Stomach (tissue), 9 donors: ENCODE data around the gene TMEM106C. TPM values are rescaled to one million over a fixed set of nuclear protein-coding genes. Genes with fewer than 3 reads are reported as not detected.
A peak's percentile ranks its signal among the peaks of the same experiment; 100 is the strongest.

Experiments
- DNase-seq, 2 donors: peaks; one replicate each; pipeline versions ENCODE4 v3.0.0 to v3.0.0-alpha.2; 2013 to 2019
- H3K27ac ChIP-seq, 5 donors: fragments of 200-600 bp in 4 of 5; sonication (generic) in 4 of 5; one replicate each; pipeline ENCODE4 v1.5.1; 2013 to 2019; ENCODE audit warnings: mild to moderate bottlenecking in 1 of 5, moderate library complexity in 1 of 5
- H3K27me3 ChIP-seq, 3 donors: fragments of 200-600 bp; sonication (generic); one replicate each; pipeline ENCODE4 v1.5.1; 2017 to 2019; ENCODE audit warnings: mixed run types in 1 of 3
- H3K36me3 ChIP-seq, 4 donors: fragments of 200-600 bp; sonication (generic); 1 replicate in 3 of 4; 2 replicates in 1 of 4; pipeline ENCODE4 v1.5.1; 2016 to 2019
- H3K4me1 ChIP-seq, 4 donors: fragments of 200-600 bp; sonication (generic); one replicate each; pipeline ENCODE4 v1.5.1; 2016 to 2019
- H3K4me3 ChIP-seq, 4 donors: fragments of 200-600 bp; sonication (generic) in 3 of 4; one replicate each; pipeline ENCODE4 v1.5.1; 2016 to 2019; ENCODE audit warnings: mild to moderate bottlenecking in 1 of 4
- H3K9me3 ChIP-seq, 4 donors: fragments of 200-600 bp; sonication (generic); one replicate each; pipeline ENCODE4 v1.5.1; 2016 to 2019
- EP300 ChIP-seq: sonication (generic); formaldehyde crosslinking; IDR thresholded peaks from one replicate; pipeline ENCODE4 v1.6.1; 2017; ENCODE audit warnings: antibody characterized with exemption
- POLR2A ChIP-seq, 4 donors: fragments of 450-650 bp; IDR thresholded peaks; one replicate each; pipeline ENCODE4 v1.6.1; 2016; ENCODE audit warnings: antibody characterized with exemption in 4 of 4, control low read depth in 2 of 4, mild to moderate bottlenecking in 1 of 4, moderate library complexity in 1 of 4
- POLR2AphosphoS5 ChIP-seq, 3 donors: sonication (generic); formaldehyde crosslinking; IDR thresholded peaks; one replicate each; pipeline ENCODE4 v1.6.1; 2016; ENCODE audit warnings: antibody characterized with exemption in 3 of 3
- WGBS, 5 donors: extraction: QIAGEN DNeasy Blood & Tissue Kit in 3 of 5; methylation state at CpG; one replicate each; pipeline versions ENCODE4 v1.1.5 to v1.1.7; 2013 to 2018; 5-methylcytosine and 5-hydroxymethylcytosine counted together
- intact Hi-C: fragments of 100-400 bp; cut with DNase I; formaldehyde crosslinking; loops from one replicate; pipeline ENCODE4 v1.15.1; 2023; ENCODE audit warnings: low total_unique reads
- polyA plus RNA-seq, 3 donors: library from polyadenylated mRNA; stranded (reverse); fragments of 200-250 nt; gene quantifications; one replicate each; pipeline ENCODE4 v1.2.3, GENCODE V29; 2013
- total RNA-seq, 5 donors: library from RNA; depleted of rRNA; stranded (reverse); fragments of >200 nt; gene quantifications; one replicate each; pipeline versions ENCODE4 v1.1.0 to v1.2.3, GENCODE V29; 2014 to 2016
- TF ChIP-seq, protein P1 (sequence below), 7 experiments: fragments of 450-650 bp in 4 of 7; fragments of 200-600 bp in 3 of 7; sonication (generic) in 3 of 7; IDR thresholded peaks; one replicate each; pipeline ENCODE4 v1.5.1; 2016 to 2019; ENCODE audit warnings: antibody characterized with exemption in 7 of 7, control low read depth in 2 of 7, mild to moderate bottlenecking in 1 of 7
- donor health status: healthy with polysubstance abuse.
- donor health status: Bipolar disorder and iron deficiency.
- donor health status: healthy.

TMEM106C gene
- total and polyA plus RNA-seq, 8 donors, result 29.8 to 254 (median 61.9) TPM

DNA sequence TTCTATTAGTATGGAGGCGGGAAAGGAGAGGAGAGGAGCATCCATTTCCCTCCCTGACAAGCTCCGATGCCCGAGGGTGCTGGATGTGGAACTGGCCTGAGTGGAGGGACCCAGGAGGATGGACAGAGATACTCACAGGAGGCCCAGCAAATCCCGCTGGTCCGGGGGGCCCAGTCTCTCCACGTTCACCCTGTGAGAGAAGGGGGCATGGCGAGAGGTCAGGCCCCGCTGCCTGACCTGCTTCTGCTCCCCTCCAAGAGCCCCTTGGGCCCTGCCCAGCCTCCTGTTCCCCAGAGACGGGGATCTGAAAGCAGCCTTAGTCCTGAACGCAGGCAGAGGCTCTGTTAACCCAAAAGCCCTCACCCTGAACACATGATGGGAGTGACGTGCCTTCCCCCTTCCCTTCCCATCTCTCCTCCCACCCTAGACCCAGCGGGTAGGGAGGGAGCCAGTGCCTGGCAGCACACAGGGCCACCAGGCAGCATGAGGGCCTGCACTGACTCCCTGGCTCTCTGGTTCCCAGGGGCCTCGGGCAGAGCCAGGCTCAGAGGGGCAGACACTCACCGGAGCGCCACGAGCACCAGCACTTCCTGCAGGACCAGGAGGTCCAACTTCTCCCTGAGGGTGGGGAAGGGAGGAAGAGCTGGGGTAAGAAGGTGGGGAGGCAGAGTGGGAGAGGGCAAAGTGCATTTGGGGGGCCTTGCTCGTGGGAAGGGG, 17.5 kb downstream of the TMEM106C start:
- intact Hi-C loops, result no loop called here
- no peak overlapping the region for H3K4me3 ChIP-seq
- no peak for TF ChIP-seq POLR2AphosphoS5 (IDR thresholded peaks at IDR 0.05)
- TF ChIP-seq, protein P1, sequence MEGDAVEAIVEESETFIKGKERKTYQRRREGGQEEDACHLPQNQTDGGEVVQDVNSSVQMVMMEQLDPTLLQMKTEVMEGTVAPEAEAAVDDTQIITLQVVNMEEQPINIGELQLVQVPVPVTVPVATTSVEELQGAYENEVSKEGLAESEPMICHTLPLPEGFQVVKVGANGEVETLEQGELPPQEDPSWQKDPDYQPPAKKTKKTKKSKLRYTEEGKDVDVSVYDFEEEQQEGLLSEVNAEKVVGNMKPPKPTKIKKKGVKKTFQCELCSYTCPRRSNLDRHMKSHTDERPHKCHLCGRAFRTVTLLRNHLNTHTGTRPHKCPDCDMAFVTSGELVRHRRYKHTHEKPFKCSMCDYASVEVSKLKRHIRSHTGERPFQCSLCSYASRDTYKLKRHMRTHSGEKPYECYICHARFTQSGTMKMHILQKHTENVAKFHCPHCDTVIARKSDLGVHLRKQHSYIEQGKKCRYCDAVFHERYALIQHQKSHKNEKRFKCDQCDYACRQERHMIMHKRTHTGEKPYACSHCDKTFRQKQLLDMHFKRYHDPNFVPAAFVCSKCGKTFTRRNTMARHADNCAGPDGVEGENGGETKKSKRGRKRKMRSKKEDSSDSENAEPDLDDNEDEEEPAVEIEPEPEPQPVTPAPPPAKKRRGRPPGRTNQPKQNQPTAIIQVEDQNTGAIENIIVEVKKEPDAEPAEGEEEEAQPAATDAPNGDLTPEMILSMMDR (IDR thresholded peaks at IDR 0.05), result no peak
- no peak for TF ChIP-seq EP300
- TF ChIP-seq POLR2A (IDR thresholded peaks at IDR 0.05), result no peak
- 67 to 85% (median 75%) methylated on average over 10 to 17 of the region's 17 CpGs for WGBS, 5 donors
- H3K4me1 ChIP-seq, result no peaks in the 10 kb centered on the region
- no peak overlapping the region for H3K27ac ChIP-seq
- H3K36me3 ChIP-seq, result no peaks in the 10 kb centered on the region
- peaks cover 0 to 22% (median 0%) of the 10 kb centered on the region in 3 donors for H3K27me3 ChIP-seq
- H3K9me3 ChIP-seq, result no peaks in the 10 kb centered on the region
- DNase-seq, result no peak

DNA sequence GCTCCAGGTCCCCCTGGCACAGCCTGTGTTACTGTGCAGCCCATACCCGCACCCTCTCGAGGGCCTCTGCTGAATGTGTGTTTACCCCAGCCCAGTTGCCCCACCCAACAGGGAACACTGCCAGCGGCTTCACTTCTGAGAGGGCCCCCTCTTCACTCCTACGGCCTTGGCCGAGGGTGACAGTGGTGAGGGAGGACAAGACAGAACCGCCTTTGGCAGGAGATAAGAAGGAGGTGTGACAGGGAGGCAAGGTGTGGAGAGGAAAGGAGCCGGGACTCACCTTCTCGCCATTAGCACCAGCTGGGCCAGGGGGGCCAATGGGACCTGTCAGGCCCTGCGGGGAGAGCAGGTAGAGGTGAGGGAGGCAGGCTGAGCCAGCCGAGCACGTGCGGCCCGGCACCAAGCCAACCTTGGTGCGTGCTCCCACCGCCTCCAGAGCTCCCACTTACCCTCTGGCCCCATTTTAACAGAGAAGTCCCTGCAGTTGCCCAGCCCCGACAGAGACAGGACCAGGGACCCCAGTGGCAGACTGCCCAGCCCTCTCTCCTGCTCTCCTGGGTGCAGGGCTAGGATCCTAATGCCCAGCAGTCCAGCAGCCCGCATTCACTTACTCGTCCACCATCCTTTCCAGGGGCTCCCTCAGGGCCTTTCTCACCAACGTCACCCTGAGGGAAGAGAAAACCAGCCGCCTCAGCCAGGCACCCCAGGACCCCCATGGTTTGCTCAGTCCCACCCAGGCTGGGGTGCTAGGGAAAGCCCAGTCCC, 18.3 kb downstream of the TMEM106C start:
- intact Hi-C loops, result no loop called here
- 42 to 59% (median 47%) methylated on average over 19 to 20 of the region's 20 CpGs for WGBS, 5 donors
- TF ChIP-seq, protein P1 (IDR thresholded peaks at IDR 0.05), result no peak
- TF ChIP-seq EP300 (no peak), POLR2AphosphoS5 (IDR thresholded peaks at IDR 0.05) (no peak), POLR2A (IDR thresholded peaks at IDR 0.05) (no peak)

GRCh38 chr12:47982311-47982710, 18.9 kb downstream of the TMEM106C start:
- Histone ChIP-seq H3K27ac (no peak overlapping the region), H3K4me1 (no peaks in the 10 kb centered on the region), H3K9me3 (no peaks in the 10 kb centered on the region), H3K4me3 (no peak overlapping the region), H3K27me3 (peaks cover 0 to 22% (median 0%) of the 10 kb centered on the region in 3 donors), H3K36me3 (no peaks in the 10 kb centered on the region)
- TF ChIP-seq, protein P1 (IDR thresholded peaks at IDR 0.05), result no peak
- TF ChIP-seq POLR2AphosphoS5 (IDR thresholded peaks at IDR 0.05) (no peak), EP300 (no peak), POLR2A (IDR thresholded peaks at IDR 0.05) (no peak)
- intact Hi-C loops, result no loop called here
- no peak for DNase-seq
- 64 to 75% (median 69%) methylated on average over 5 of the region's 5 CpGs for WGBS, 5 donors

More for the DNA sequence above, 18.3 kb downstream of the TMEM106C start:
- Histone ChIP-seq H3K4me3 (no peak overlapping the region), H3K27ac (no peak overlapping the region), H3K4me1 (no peaks in the 10 kb centered on the region), H3K27me3 (peaks cover 0 to 22% (median 0%) of the 10 kb centered on the region in 3 donors), H3K9me3 (no peaks in the 10 kb centered on the region), H3K36me3 (no peaks in the 10 kb centered on the region)
- peak in 1 of 2 donors; percentile 73 for DNase-seq

DNA sequence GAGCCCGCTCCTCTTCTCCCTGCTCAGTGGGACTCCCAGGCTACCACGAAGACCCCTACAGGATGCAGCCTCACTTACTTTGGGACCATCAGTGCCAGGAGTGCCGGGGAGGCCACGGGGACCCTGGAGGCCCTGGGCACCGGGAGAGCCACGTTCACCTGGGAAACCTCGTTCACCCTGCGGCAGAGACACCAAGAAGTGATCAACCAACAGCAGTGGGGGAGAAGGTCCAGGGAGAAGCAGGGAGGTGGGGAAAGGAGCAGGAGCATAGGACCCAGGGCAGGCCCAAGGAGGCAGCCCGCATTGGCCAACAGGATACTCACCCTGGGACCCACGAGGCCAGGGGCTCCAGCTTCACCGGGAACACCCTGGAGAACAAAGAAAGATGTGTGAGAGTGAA, 19.4 kb downstream of the TMEM106C start:
- no peak for DNase-seq
- intact Hi-C loops, result no loop called here
- no peak for TF ChIP-seq EP300
- no peak for TF ChIP-seq POLR2A (IDR thresholded peaks at IDR 0.05)
- no peak for TF ChIP-seq POLR2AphosphoS5 (IDR thresholded peaks at IDR 0.05)
- TF ChIP-seq, protein P1 (IDR thresholded peaks at IDR 0.05), result no peak

More for the DNA sequence above, 19.4 kb downstream of the TMEM106C start:
- Histone ChIP-seq H3K27ac (no peak overlapping the region), H3K36me3 (no peaks in the 10 kb centered on the region), H3K4me3 (no peak overlapping the region), H3K4me1 (no peaks in the 10 kb centered on the region), H3K9me3 (no peaks in the 10 kb centered on the region), H3K27me3 (peaks cover 0 to 22% (median 0%) of the 10 kb centered on the region in 3 donors)
- WGBS, 5 donors, result 84 to 93% (median 90%) methylated on average over 10 to 11 of the region's 11 CpGs
